OCI-LY7 (cell line): Measurements from ENCODE around the gene CD44. TPM values are rescaled to one million over a fixed set of nuclear protein-coding genes. Genes with fewer than 3 reads are reported as not detected.

Experiments used
- BruUV-seq: library from RNA; stranded (reverse); fragments of 400-500 nt; replicated peaks from 2 replicates; lab custom pipeline; 2021; lab: Mats Ljungman, UMichigan
- CTCF ChIA-PET: fragments of 300-600 bp; sonication (Branson Sonifier 250); formaldehyde crosslinking; loops from one replicate; lab custom pipeline; 2022; ENCODE audit warnings: antibody characterized with exemption; ENCODE audit not compliant: unreplicated experiment; lab: Charles Lee
- POLR2A ChIA-PET: fragments of 300-600 bp; sonication (Branson Sonifier 250); formaldehyde crosslinking; loops from one replicate; lab custom pipeline; 2022; ENCODE audit warnings: antibody characterized with exemption; lab: Charles Lee
- DNase-seq: peaks from one replicate; pipeline ENCODE4 v3.0.0-alpha.2; 2015; ENCODE audit warnings: low spot score
- H2AFZ ChIP-seq: fragments of 200-600 bp; sonication (generic), shearing (Covaris generic); 2 replicates; pipeline ENCODE4 v1.6.1; 2014; ENCODE audit warnings: mild to moderate bottlenecking, antibody characterized with exemption, low read length, moderate library complexity
- H3K27ac ChIP-seq: fragments of 200-600 bp; sonication (generic); 2 replicates; pipeline ENCODE4 v1.5.1; 2014; ENCODE audit warnings: mixed run types, low read depth, mild to moderate bottlenecking, moderate library complexity, low read length, inconsistent platforms; ENCODE audit not compliant: poor library complexity, severe bottlenecking
- H3K36me3 ChIP-seq: fragments of 200-600 bp; sonication (generic); 2 replicates; pipeline ENCODE4 v1.6.1; 2014; ENCODE audit warnings: mild to moderate bottlenecking, antibody characterized with exemption, low read length, moderate library complexity, mixed read lengths; ENCODE audit not compliant: insufficient read depth
- H3K4me1 ChIP-seq: fragments of 200-600 bp; sonication (generic); 2 replicates; pipeline ENCODE4 v1.5.1; 2014; ENCODE audit warnings: mild to moderate bottlenecking, low read length; ENCODE audit not compliant: insufficient read depth, poor library complexity, severe bottlenecking
- H3K4me2 ChIP-seq: fragments of 200-600 bp; sonication (generic); 2 replicates; pipeline ENCODE4 v1.6.1; 2014; ENCODE audit warnings: mild to moderate bottlenecking, low read length
- H3K4me3 ChIP-seq: fragments of 200-600 bp; sonication (generic); 2 replicates; pipeline ENCODE4 v1.5.1; 2014; ENCODE audit warnings: mild to moderate bottlenecking, low read depth, low read length; ENCODE audit not compliant: poor library complexity, severe bottlenecking
- H3K79me2 ChIP-seq: fragments of 200-600 bp; sonication (generic); 2 replicates; pipeline ENCODE4 v1.6.1; 2016; ENCODE audit warnings: low read depth, mild to moderate bottlenecking, low read length, moderate library complexity, mixed read lengths; ENCODE audit not compliant: insufficient read depth
- H3K9me2 ChIP-seq: fragments of 200-600 bp; sonication (generic); 2 replicates; pipeline ENCODE4 v1.6.1; 2016; ENCODE audit warnings: mild to moderate bottlenecking, low read length, mixed read lengths; ENCODE audit not compliant: insufficient read depth
- H3K9me3 ChIP-seq: fragments of 200-600 bp; sonication (generic); 2 replicates; pipeline ENCODE4 v1.6.1; 2014; ENCODE audit warnings: mild to moderate bottlenecking, mixed run types, low read length, mixed read lengths
- H4K20me1 ChIP-seq: fragments of 200-600 bp; sonication (generic); 2 replicates; pipeline ENCODE4 v1.6.1; 2014; ENCODE audit warnings: mild to moderate bottlenecking, antibody characterized with exemption, low read length, moderate library complexity, mixed read lengths; ENCODE audit not compliant: insufficient read depth
- CTCF ChIP-seq: fragments of 200-600 bp; sonication (generic); conservative IDR thresholded peaks from 2 replicates; pipeline ENCODE4 v1.5.1; 2014; ENCODE audit warnings: mild to moderate bottlenecking, antibody characterized with exemption, low read length, moderate library complexity, mixed read lengths
- EZH2phosphoT487 ChIP-seq: fragments of 200-600 bp; sonication (generic); IDR thresholded peaks from 2 replicates; pipeline ENCODE4 v1.6.1; 2018; ENCODE audit warnings: low read depth, borderline replicate concordance, mild to moderate bottlenecking, mixed run types, antibody characterized with exemption, low read length, moderate library complexity, mixed read lengths
- intact Hi-C: fragments of 100-400 bp; cut with micrococcal nuclease; formaldehyde crosslinking; loops from one replicate; pipeline ENCODE4 v1.10.0; 2022; ENCODE audit not compliant: unreplicated experiment
- total RNA-seq, 2 experiments: library from RNA; depleted of rRNA in 1 of 2; stranded (reverse); fragments of >200 nt in 1 of 2; shearing (Covaris generic) in 1 of 2; gene quantifications; 2 replicates each; pipeline ENCODE4 v1.2.3, GENCODE V29; 2014 to 2022

CD44 gene
- total RNA-seq, 2 experiments from 2014 or later: 0.55 TPM; not detected in 1

GRCh38 chr11:35121326-35121865, 17.6 kb upstream of the CD44 start:
- Histone ChIP-seq H3K79me2 (no peaks in the 10 kb centered on the region), H3K4me1 (peaks cover 75% of the 10 kb centered on the region), H3K4me3 (no peak overlapping the region), H3K4me2 (peak overlapping the region; percentile 27; the same call in 1 of the 2 replicates), H3K9me3 (no peaks in the 10 kb centered on the region), H4K20me1 (no peaks in the 10 kb centered on the region), H3K36me3 (no peaks in the 10 kb centered on the region), H2AFZ (no peak overlapping the region), H3K27ac (no peak overlapping the region), H3K9me2 (no peaks in the 10 kb centered on the region)
- POLR2A ChIA-PET: no interaction called here
- intact Hi-C loops: no loop called here
- BruUV-seq: no TSS peak
- CTCF ChIA-PET: no interaction called here
- DNase-seq: no peak
- no peak for TF ChIP-seq CTCF
- TF ChIP-seq EZH2phosphoT487: no peak

- Histone ChIP-seq H3K4me2 (no peak overlapping the region), H3K36me3 (no peaks in the 10 kb centered on the region), H3K27ac (no peak overlapping the region), H3K9me2 (no peaks in the 10 kb centered on the region), H2AFZ (no peak overlapping the region), H4K20me1 (no peaks in the 10 kb centered on the region), H3K79me2 (no peaks in the 10 kb centered on the region), H3K4me3 (no peak overlapping the region), H3K4me1 (peaks cover 73% of the 10 kb centered on the region), H3K9me3 (no peaks in the 10 kb centered on the region)
- DNase-seq: no peak
- TF ChIP-seq EZH2phosphoT487: no peak
- TF ChIP-seq CTCF: no peak
- BruUV-seq: no TSS peak
- POLR2A ChIA-PET: interaction anchor here (0.7 to 1.1 kb wide), 2 partner anchors 24 to 64 kb away, joined by 3 read pairs; no protein-coding TSS in a partner anchor
- CTCF ChIA-PET: no interaction called here
- intact Hi-C loops: no loop called here
Measured at GRCh38 chr11:35122308-35122707, 16.7 kb upstream of the CD44 start.
